ENCODE data around the gene GTPBP6.
"Not testable (repeated sequence)": the region's sequence is repeated elsewhere in the genome, so short reads cannot be mapped to it uniquely, and the experiment has no call there.

DNA sequence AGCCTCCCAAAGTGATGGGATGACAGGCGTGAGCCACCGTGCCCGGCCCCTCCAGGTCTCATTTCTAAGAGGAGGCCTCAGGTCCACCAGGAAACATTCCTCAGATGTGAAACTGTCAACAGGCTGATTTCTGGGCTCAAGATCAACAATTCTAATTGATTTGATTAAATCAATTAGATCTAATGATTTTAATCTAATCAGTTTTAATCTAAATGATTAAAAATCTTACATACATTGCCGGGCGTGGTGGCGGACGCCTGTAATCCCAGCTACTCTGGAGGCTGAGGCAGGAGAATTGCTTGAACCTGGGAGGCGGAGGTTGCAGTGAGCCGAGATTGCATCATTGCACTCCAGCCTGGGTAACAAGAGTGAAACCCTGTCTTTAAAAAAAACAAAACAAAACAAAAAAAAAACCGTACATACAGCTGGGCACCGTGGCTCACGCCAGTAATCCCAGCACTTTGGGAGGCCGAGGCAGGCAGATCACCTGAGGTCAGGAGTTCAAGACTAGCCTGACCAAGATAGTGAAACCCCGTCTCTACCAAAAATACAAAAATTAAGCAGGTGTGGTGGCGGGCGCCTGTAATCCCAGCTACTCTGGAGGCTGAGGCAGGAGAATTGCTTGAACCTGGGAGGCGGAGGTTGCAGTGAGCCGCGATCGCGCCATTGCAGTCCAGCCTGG, 36.5 kb downstream of the GTPBP6 start:
- not testable (repeated sequence) for TF ChIP-seq CTCF, POLR2AphosphoS5, EP300 (IDR thresholded peaks at IDR 0.05)

Data from gastroesophageal sphincter (tissue), 3 donors.